Measurements from ENCODE around the gene CD58.

CD58 gene

DNA sequence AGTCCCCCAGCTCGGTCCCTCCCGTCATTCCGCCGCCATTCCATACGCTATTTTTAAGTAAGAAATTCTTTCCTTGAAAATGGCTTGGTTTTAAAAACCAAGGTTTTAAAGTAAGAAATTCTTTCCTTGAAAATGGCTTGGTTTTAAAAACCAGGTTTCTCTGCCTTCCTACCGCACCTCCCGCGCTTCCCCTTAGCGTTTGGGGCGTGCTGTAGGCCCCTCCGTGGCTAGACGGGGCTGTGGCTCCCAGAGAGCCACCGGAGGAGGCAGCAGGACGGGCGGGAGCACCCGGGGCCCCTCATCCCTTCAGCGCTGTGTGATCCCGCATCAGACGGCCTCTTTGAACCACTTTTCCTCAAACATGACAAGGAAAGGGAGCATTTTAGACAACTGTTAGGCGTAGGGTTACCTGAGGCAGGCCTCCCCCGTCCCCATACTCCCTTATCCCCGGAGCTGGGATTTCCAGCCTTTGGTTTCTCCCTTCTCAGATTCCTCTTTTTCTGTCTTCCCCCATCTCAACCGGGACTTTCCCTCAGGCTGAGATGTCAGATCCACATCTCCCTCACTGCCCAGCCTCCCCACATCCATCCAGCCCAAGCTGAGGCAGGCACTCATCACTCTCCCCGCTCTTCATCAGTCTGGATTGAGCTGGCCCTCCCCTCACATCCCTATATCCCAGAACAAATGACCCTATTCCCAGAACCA, 541 bp upstream of the CD58 start:
- TF ChIP-seq, protein P1, sequence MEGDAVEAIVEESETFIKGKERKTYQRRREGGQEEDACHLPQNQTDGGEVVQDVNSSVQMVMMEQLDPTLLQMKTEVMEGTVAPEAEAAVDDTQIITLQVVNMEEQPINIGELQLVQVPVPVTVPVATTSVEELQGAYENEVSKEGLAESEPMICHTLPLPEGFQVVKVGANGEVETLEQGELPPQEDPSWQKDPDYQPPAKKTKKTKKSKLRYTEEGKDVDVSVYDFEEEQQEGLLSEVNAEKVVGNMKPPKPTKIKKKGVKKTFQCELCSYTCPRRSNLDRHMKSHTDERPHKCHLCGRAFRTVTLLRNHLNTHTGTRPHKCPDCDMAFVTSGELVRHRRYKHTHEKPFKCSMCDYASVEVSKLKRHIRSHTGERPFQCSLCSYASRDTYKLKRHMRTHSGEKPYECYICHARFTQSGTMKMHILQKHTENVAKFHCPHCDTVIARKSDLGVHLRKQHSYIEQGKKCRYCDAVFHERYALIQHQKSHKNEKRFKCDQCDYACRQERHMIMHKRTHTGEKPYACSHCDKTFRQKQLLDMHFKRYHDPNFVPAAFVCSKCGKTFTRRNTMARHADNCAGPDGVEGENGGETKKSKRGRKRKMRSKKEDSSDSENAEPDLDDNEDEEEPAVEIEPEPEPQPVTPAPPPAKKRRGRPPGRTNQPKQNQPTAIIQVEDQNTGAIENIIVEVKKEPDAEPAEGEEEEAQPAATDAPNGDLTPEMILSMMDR (IDR thresholded peaks at IDR 0.05; ENCODE audit: low read length, missing control alignments): no peak
- no peak for DNase-seq (ENCODE audit: low read depth)
- peak overlapping the region; percentile 69 for H3K4me3 ChIP-seq (replicated peaks; ENCODE audit: low read depth, low read length)

DNA sequence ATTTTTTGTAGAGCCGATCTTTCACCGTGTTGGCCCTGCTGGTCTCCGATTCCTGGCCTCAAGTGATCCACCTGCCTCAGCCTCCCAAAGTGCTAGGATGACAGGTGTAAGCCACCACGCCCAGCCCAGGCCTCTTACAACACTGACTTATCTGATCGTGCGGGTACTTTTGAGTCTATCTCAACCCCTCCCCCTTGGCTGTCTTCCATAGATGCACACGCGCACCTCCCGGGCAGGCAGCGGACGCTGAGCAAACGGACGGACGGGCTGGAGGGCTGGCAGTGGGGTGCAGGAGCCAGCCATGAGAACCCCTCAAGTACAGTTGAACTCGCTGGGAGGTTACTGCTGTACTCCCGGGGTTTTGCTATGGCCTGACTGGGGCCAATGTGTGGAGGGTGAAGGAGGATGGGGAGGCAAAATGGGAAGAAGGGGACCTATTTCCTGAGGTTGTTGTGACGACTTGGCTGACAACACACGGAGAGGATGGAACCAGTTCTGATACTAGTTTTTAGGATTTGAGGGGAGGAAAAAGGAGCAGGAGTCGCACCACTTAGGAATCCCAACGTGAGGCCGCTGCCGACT, 959 bp downstream of the CD58 start:
- H3K4me3 ChIP-seq (replicated peaks; ENCODE audit: low read depth, low read length): peak overlapping the region; percentile 69
- no peak for DNase-seq (ENCODE audit: low read depth)
- TF ChIP-seq, protein P1 (IDR thresholded peaks at IDR 0.05; ENCODE audit: low read length, missing control alignments): no peak

GRCh38 chr1:116569381-116569670, 1.5 kb downstream of the CD58 start:
- no peak for DNase-seq (ENCODE audit: low read depth)
- no peak overlapping the region for H3K4me3 ChIP-seq (replicated peaks; ENCODE audit: low read depth, low read length)
- TF ChIP-seq, protein P1 (IDR thresholded peaks at IDR 0.05; ENCODE audit: low read length, missing control alignments): no peak

DNA sequence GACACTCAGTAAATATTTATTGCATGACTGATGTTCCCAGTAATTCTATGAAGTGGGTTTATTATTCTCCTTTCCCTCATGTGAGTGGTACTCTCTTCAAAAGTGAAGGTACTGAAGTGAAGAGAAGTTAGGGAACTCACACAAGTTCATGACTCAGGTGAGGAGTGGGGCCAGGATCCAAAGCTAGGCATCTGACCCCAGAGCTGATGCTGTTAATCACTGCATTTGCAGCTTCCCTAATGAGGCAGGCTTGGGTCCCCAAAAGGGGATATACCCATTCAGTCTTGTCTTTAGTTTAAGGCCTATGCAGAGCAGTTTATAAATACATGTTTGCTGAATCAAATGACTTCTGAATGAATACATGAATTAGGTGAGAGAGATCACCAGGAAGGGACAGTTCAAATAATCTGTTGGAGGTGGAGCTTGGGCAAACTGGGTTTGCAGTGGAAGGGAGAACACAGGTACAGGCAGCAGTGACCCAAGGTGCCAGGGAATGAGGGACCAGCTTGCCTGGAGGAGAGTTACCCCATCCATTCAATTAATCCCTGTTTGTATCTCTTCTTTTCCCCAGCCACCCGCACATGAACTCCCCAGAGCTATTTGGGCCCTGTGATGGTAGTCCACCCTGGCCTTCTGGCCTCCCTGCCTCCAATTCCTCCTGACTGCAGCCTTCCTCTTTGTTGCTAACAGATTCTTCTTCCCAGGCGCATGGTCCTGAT, 2.0 kb downstream of the CD58 start:
- TF ChIP-seq, protein P1 (IDR thresholded peaks at IDR 0.05; ENCODE audit: low read length, missing control alignments): no peak
- no peak for DNase-seq (ENCODE audit: low read depth)
- H3K4me3 ChIP-seq (replicated peaks; ENCODE audit: low read depth, low read length): no peak overlapping the region

DNA sequence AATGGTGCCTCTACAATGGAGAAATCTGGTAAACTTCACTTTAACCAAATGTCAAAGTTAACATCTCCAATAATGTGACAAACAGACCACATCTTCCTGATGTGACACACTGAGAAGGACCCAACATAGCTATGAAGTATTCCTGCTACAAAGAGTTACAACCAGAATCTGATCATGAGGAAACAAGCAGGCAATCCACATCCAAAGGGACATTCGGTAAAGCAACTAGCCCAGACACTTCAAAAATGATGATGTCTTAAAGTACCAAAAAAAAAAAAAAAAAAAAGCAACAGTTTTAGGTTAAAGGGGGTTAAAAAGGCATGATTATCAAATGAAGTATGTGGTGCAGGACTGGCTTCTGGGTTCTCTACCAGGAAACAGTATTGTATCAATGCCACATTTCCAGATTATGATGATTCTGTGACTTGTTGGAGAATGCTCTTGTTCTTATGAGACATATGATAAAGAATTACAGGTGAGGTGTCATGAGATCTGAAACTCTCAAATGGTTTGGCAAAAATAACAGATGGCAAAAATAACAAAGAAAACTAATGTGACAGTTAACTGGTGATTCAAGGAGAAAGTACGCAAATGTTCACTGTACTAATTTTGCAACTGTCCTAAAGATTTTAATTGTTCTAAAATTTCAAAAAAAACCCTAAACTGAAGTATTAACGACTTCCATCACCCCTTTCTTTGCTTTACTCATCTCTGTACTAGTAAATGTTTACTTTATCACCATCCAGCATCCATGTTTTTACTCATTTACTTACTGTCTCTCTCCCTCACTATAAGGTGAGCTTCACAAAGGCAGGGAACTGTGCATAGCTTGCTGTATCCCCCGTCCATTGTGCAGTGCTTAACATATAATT, 2.8 kb downstream of the CD58 start:
- DNase-seq (ENCODE audit: low read depth): no peak
- TF ChIP-seq, protein P1 (IDR thresholded peaks at IDR 0.05; ENCODE audit: low read length, missing control alignments): no peak
- no peak overlapping the region for H3K4me3 ChIP-seq (replicated peaks; ENCODE audit: low read depth, low read length)

DNA sequence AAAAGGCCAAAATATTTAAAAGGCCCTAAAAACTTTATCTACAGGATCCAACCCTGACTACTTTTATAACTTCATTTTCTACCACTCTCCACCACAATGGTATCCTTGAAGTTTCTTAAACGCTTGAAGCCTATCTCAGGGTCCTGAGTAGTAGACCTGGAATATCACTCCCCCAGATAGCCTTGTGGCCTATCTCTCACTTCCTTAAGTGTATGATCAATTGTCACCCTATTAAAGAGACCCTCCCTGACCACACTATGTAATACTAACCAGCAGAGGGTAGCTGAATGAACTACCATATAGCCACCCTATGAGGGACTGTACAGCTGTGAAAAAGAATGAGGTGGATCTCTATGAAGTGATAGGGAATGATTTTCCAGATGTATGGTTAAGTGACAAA, 5.6 kb downstream of the CD58 start:
- TF ChIP-seq, protein P1 (IDR thresholded peaks at IDR 0.05; ENCODE audit: low read length, missing control alignments): no peak
- H3K4me3 ChIP-seq (replicated peaks; ENCODE audit: low read depth, low read length): no peak overlapping the region
- DNase-seq (ENCODE audit: low read depth): no peak

All from fibroblast of pulmonary artery (primary cell).